Mucosa of descending colon (tissue), 3 donors: ENCODE data around the gene SLC7A5. TPM values are rescaled to one million over a fixed set of nuclear protein-coding genes. Genes with fewer than 3 reads are reported as not detected.
A peak's percentile ranks its signal among the peaks of the same experiment; 100 is the strongest.
"Not testable (repeated sequence)": the region's sequence is repeated elsewhere in the genome, so short reads cannot be mapped to it uniquely, and the experiment has no call there.

ENCODE experiments used
- ATAC-seq: fragments of 200-7000 bp; cut with Tn5 transposase; one replicate; pipeline ENCODE4 v1.9.1; 2020; ENCODE audit warnings: mild to moderate bottlenecking, moderate library complexity
- DNase-seq, 3 donors: peaks; one replicate each; pipeline ENCODE4 v3.0.0-alpha.2; 2020
- H3K36me3 ChIP-seq: fragments of 200-600 bp; one replicate; pipeline ENCODE4 v1.8.0; 2021; ENCODE audit warnings: low read depth, mild to moderate bottlenecking
- H3K4me1 ChIP-seq: fragments of 200-600 bp; one replicate; pipeline ENCODE4 v1.8.0; 2021; ENCODE audit warnings: low read depth, mild to moderate bottlenecking
- H3K4me3 ChIP-seq: fragments of 200-600 bp; one replicate; pipeline ENCODE4 v1.8.0; 2021; ENCODE audit warnings: mild to moderate bottlenecking
- H3K9me3 ChIP-seq: fragments of 200-600 bp; one replicate; pipeline ENCODE4 v1.8.0; 2021; ENCODE audit warnings: mild to moderate bottlenecking
- CTCF ChIP-seq: fragments of 200-600 bp; IDR thresholded peaks from one replicate; pipeline ENCODE4 v1.8.0; 2022; ENCODE audit warnings: antibody characterized with exemption, mild to moderate bottlenecking
- intact Hi-C, 2 donors: fragments of 100-400 bp; cut with DNase I in 1 of 2; cut with micrococcal nuclease in 1 of 2; formaldehyde crosslinking; loops; one replicate each; pipeline versions ENCODE4 v1.11.0 to v1.11.1; 2022; cut with DNase I, micrococcal nuclease
- total RNA-seq, 3 donors: library from RNA; stranded (reverse); fragmentation: NEBNext Ultra II Directional in 2 of 3; extraction: Animal tissue kit (Norgen Biotek cat#: 25700) in 2 of 3; gene quantifications; one replicate each; pipeline versions ENCODE4 v1.2.1 to v1.2.4, GENCODE V29; 2021 to 2023
- donor health status: DM: no; HTN: no; CAD: no; lungs with moderate emphysema.
- donor health status: DM: no; HTN: no; CAD: no.
- donor health status: DM: no; HTN: yes; CAD: no.

Gene SLC7A5
- total RNA-seq, 3 donors from 2014 or later: 1.9 to 13.7 (median 8.1) TPM

DNA sequence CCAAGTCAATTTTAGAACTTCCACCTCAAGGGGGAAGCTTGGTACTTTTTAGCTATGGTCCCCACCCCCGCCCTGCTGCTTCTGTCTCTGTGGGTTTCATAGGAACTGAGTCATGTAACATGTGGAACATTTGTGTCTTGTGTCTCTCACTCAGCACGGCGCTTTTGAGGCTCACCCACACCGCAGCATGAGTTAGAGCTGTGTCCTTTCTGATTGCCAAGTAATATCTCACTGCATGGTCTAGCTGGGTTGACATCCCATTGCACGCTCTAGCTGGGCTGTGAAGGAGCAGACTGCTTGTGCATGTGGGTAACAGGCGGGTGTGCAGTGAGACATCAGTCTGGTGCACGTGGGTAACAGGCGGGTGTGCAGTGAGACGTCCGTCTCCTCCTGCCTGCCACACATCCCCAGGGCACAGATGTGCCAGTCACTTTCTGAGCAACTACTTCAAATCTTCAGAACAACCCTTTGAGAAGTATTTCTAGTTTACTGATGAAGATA lies 26.4 kb upstream of the SLC7A5 start:
- H3K4me1 ChIP-seq: no peaks in the 10 kb centered on the region
- no peaks in the 10 kb centered on the region for H3K9me3 ChIP-seq
- intact Hi-C loops: no loop called here
- no peak overlapping the region for H3K4me3 ChIP-seq
- no peaks in the 10 kb centered on the region for H3K36me3 ChIP-seq
- ATAC-seq (peak; percentile 80), DNase-seq (peak in 2 of 3 donors; percentile 35 to 45)
- no peak for TF ChIP-seq CTCF

GRCh38 chr16:87894005-87894404 lies 24.7 kb upstream of the SLC7A5 start:
- H3K9me3 ChIP-seq, intact Hi-C loops, H3K36me3 ChIP-seq, H3K4me3 ChIP-seq, DNase-seq, ATAC-seq, H3K4me1 ChIP-seq: not testable (repeated sequence)

- Histone ChIP-seq H3K9me3 (no peaks in the 10 kb centered on the region), H3K4me3 (no peak overlapping the region), H3K4me1 (no peaks in the 10 kb centered on the region), H3K36me3 (no peaks in the 10 kb centered on the region)
- no peak for TF ChIP-seq CTCF
- ATAC-seq: no peak
- intact Hi-C loops: no loop called here
- no peak for DNase-seq
These were observed 22.5 kb upstream of the SLC7A5 start for GRCh38 chr16:87891764-87892163.

DNA sequence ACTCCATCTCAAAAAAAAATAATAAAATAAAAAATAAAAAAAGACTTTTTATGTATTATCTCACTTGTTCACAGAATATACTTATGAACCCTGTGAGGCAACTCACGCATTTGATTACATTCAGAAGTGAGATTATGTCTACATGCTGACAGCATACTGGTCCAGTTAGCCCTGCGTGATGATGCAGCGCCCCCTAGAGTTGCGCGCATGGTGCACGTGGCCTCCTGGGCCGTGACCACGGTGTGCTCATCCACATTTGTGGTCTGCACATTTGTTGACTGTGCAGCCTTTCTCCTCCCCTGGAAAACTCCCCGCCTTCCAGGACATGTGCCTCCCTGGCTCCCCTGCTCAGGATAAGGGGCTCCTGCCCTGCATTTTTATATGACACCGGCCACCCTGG lies 20.5 kb upstream of the SLC7A5 start:
- intact Hi-C loops, H3K9me3 ChIP-seq: not testable (repeated sequence)
- ATAC-seq: peak; percentile 28

DNA sequence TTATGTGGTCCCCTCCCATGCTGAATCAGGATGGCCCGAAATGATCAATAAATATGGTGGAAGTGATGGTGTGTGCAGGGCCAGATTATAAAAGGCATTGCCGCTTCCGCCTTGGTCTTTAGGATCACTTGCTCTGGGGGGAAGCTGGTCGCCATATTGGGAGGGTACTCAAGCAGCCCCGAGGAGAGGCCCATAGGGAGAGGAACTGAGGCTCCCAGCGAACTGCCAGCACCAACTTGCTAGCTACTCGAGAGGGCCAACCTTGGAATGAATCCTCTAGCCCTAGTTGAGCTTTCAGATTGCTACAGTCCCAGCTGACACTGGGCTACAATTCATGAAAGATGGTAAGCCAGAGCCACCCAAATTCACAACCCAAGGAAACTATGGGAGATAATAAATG lies 19.0 kb upstream of the SLC7A5 start:
- DNase-seq, H3K36me3 ChIP-seq, ATAC-seq, intact Hi-C loops, H3K9me3 ChIP-seq, H3K4me1 ChIP-seq, H3K4me3 ChIP-seq: not testable (repeated sequence)

More for the DNA sequence above, 20.5 kb upstream of the SLC7A5 start:
- DNase-seq, H3K4me3 ChIP-seq, H3K36me3 ChIP-seq, H3K4me1 ChIP-seq: not testable (repeated sequence)

DNA sequence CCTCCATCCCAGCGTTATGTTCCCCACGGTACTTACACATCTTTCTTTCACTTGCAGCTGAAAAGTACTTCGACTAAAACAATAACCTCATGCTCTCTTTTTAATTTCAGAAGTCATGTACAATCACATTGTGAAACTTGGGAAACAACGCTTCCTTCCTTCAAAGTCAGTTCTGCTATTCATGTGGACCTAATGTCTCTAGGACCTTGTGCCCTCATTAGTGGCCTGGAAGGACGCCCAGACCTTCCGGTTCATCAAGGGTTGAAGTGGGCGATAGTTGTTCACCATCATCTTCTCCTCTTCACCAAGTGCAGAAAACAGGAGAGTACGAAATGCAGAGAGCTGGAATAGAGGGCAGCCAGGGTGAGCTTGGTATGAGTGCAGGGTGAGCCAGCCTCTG lies 18.6 kb upstream of the SLC7A5 start:
- ATAC-seq, H3K9me3 ChIP-seq, H3K36me3 ChIP-seq, DNase-seq, H3K4me3 ChIP-seq, H3K4me1 ChIP-seq, intact Hi-C loops: not testable (repeated sequence)

GRCh38 chr16:87885371-87885967 lies 16.2 kb upstream of the SLC7A5 start:
- H3K4me1 ChIP-seq, H3K36me3 ChIP-seq, H3K9me3 ChIP-seq, intact Hi-C loops, H3K4me3 ChIP-seq: not testable (repeated sequence)
- ATAC-seq: peak; percentile 92
- peak in 1 of 3 donors; percentile 30 for DNase-seq

- intact Hi-C loops: no loop called here
- DNase-seq (no peak), ATAC-seq (no peak)
- H3K9me3 ChIP-seq: no peaks in the 10 kb centered on the region
- H3K4me1 ChIP-seq: no peaks in the 10 kb centered on the region
- H3K4me3 ChIP-seq: no peak overlapping the region
- no peak for TF ChIP-seq CTCF
- no peaks in the 10 kb centered on the region for H3K36me3 ChIP-seq
These were observed 13.2 kb upstream of the SLC7A5 start for GRCh38 chr16:87882436-87883019.
